Stimulated activated CD8-positive, alpha-beta memory T cell treated with anti-CD3 and anti-CD28 coated beads, Interleukin-15, amount 100 ng/mL, for 4 hours (primary cell): ENCODE data around the gene CASZ1.

Experiments
- DNase-seq, 2 donors: peaks; one replicate each; pipeline ENCODE4 v3.0.0-alpha.2; 2020; ENCODE audit warnings: low read depth in 2 of 2

The CASZ1 gene

GRCh38 chr1:10793129-10793651, 3.3 kb downstream of the CASZ1 start:
- DNase-seq, result no peak

- no peak for DNase-seq
Observed at GRCh38 chr1:10791105-10791951, 5.1 kb downstream of the CASZ1 start.

- DNase-seq, result no peak
Observed at GRCh38 chr1:10789803-10790702, 6.4 kb downstream of the CASZ1 start.

- DNase-seq, result no peak
Observed at GRCh38 chr1:10789047-10789791, 7.2 kb downstream of the CASZ1 start.

- no peak for DNase-seq
Observed at GRCh38 chr1:10788592-10789006, 7.8 kb downstream of the CASZ1 start.

- no peak for DNase-seq
Observed at GRCh38 chr1:10787286-10787685, 9.2 kb downstream of the CASZ1 start.

- no peak for DNase-seq
Observed at GRCh38 chr1:10785728-10786638, 10.5 kb downstream of the CASZ1 start.

- no peak for DNase-seq
Observed at GRCh38 chr1:10784998-10785727, 11.3 kb downstream of the CASZ1 start.

- no peak for DNase-seq
Observed at GRCh38 chr1:10782491-10783244, 13.8 kb downstream of the CASZ1 start.

- no peak for DNase-seq
Observed at GRCh38 chr1:10781137-10781536, 15.3 kb downstream of the CASZ1 start.

- no peak for DNase-seq
Observed at GRCh38 chr1:10779841-10780240, 16.6 kb downstream of the CASZ1 start.

GRCh38 chr1:10779201-10779600, 17.2 kb downstream of the CASZ1 start:
- DNase-seq, result no peak

- DNase-seq, result no peak
Observed at GRCh38 chr1:10778640-10779039, 17.8 kb downstream of the CASZ1 start.

GRCh38 chr1:10777749-10778574, 18.5 kb downstream of the CASZ1 start:
- no peak for DNase-seq

- DNase-seq, result no peak
Observed at GRCh38 chr1:10776190-10776905, 20.1 kb downstream of the CASZ1 start.

GRCh38 chr1:10775763-10776162, 20.7 kb downstream of the CASZ1 start:
- DNase-seq, result no peak

GRCh38 chr1:10774615-10775310, 21.7 kb downstream of the CASZ1 start:
- no peak for DNase-seq
